Measurements from ENCODE around the gene HSPE1.
"Not testable (repeated sequence)": the region's sequence is repeated elsewhere in the genome, so short reads cannot be mapped to it uniquely, and the experiment has no call there.

DNA sequence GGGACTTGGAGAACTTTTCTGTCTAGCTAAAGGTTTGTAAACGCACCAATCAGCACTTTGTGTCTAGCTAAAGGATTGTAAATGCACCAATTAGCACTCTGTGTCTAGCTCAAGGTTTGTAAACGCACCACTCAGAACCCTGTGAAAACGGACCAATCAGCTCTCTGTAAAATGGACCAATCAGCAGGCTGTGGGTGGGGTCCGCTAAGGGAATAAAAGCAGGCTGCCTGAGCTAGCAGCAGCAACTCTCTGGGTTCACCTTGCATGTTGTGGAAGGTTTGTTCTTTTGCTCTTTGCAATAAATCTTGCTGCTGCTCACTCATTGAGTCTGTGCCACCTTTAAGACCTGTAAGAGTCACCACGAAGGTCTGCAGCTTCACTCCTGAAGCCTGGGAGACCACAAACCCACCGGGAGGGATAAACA is 49.2 kb upstream of the HSPE1 start:
- not testable (repeated sequence) for TF ChIP-seq POLR2AphosphoS5 (IDR thresholded peaks at IDR 0.05; ENCODE audit: low read depth, low read length); POLR2A (IDR thresholded peaks at IDR 0.05; ENCODE audit: low read depth, low read length); TAF1 (IDR thresholded peaks at IDR 0.05; ENCODE audit: borderline replicate concordance, low read depth, low read length)
